ENCODE data around the gene WDR7.

DNA sequence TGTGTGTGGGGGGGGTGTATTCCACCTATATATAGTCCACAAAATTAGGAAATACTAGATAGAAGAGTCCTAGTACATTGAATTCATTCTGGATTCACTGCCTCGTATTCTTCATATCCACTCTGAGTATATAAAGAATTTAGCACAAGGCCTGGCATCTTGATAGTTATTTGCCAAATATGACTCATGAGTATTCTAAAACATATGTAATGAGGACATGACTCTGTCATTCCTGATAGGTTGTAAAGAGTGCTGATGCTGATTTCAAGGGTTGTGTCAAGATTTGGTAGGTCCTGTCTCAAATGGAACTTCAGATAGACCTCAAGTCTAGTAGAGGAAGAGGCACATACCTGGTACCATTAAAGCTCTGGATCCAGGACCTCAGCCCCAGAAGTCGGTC lies 322.3 kb downstream of the WDR7 start:
- TF ChIP-seq, protein P1, sequence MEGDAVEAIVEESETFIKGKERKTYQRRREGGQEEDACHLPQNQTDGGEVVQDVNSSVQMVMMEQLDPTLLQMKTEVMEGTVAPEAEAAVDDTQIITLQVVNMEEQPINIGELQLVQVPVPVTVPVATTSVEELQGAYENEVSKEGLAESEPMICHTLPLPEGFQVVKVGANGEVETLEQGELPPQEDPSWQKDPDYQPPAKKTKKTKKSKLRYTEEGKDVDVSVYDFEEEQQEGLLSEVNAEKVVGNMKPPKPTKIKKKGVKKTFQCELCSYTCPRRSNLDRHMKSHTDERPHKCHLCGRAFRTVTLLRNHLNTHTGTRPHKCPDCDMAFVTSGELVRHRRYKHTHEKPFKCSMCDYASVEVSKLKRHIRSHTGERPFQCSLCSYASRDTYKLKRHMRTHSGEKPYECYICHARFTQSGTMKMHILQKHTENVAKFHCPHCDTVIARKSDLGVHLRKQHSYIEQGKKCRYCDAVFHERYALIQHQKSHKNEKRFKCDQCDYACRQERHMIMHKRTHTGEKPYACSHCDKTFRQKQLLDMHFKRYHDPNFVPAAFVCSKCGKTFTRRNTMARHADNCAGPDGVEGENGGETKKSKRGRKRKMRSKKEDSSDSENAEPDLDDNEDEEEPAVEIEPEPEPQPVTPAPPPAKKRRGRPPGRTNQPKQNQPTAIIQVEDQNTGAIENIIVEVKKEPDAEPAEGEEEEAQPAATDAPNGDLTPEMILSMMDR (IDR thresholded peaks at IDR 0.05), result no peak
- no peak for TF ChIP-seq EP300 (IDR thresholded peaks at IDR 0.05)
- no peak for TF ChIP-seq POLR2A (IDR thresholded peaks at IDR 0.05; ENCODE audit: low read depth)
- TF ChIP-seq POLR2AphosphoS5 (IDR thresholded peaks at IDR 0.05), result no peak
